ENCODE results near the gene MYO18A. TPM values are rescaled to one million over a fixed set of nuclear protein-coding genes. Genes with fewer than 3 reads are reported as not detected.

Gene MYO18A
- total RNA-seq, 4 donors from 2014 or later, result 104 to 359 (median 188) TPM

DNA sequence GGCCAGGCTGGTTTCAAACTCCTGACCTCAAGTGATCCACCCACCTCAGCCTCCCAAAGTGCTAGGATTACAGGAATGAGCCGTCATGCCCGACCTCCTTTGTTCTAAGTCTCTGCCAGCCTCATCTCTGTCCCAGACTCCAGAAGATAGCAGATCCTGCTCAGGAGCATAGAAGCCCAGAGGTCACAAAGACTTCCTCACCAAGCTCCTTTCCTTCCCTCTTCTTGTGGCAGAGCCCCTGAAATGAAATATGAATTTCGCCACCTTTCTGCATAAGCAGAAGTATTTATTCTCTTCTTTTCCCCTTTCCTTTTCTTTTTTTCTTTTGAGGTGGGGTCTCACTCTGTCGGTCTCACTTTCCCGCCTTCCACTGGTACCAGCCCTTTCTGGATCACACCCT lies 148.7 kb downstream of the MYO18A start:
- H3K27me3 ChIP-seq, result peaks cover 0 to 5% of the 10 kb centered on the region in 2 donors
- TF ChIP-seq, protein P1, sequence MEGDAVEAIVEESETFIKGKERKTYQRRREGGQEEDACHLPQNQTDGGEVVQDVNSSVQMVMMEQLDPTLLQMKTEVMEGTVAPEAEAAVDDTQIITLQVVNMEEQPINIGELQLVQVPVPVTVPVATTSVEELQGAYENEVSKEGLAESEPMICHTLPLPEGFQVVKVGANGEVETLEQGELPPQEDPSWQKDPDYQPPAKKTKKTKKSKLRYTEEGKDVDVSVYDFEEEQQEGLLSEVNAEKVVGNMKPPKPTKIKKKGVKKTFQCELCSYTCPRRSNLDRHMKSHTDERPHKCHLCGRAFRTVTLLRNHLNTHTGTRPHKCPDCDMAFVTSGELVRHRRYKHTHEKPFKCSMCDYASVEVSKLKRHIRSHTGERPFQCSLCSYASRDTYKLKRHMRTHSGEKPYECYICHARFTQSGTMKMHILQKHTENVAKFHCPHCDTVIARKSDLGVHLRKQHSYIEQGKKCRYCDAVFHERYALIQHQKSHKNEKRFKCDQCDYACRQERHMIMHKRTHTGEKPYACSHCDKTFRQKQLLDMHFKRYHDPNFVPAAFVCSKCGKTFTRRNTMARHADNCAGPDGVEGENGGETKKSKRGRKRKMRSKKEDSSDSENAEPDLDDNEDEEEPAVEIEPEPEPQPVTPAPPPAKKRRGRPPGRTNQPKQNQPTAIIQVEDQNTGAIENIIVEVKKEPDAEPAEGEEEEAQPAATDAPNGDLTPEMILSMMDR (IDR thresholded peaks at IDR 0.05), result no peak
- TF ChIP-seq POLR2A (IDR thresholded peaks at IDR 0.05), result no peak
- H3K4me1 ChIP-seq, result no peaks in the 10 kb centered on the region
- no peaks in the 10 kb centered on the region for H3K36me3 ChIP-seq
- DNase-seq, result no peak
- no peak overlapping the region for H3K27ac ChIP-seq
- H3K4me3 ChIP-seq, result no peak overlapping the region
- peaks cover 0 to 7% (median 0%) of the 10 kb centered on the region in 4 donors for H3K9me3 ChIP-seq

DNA sequence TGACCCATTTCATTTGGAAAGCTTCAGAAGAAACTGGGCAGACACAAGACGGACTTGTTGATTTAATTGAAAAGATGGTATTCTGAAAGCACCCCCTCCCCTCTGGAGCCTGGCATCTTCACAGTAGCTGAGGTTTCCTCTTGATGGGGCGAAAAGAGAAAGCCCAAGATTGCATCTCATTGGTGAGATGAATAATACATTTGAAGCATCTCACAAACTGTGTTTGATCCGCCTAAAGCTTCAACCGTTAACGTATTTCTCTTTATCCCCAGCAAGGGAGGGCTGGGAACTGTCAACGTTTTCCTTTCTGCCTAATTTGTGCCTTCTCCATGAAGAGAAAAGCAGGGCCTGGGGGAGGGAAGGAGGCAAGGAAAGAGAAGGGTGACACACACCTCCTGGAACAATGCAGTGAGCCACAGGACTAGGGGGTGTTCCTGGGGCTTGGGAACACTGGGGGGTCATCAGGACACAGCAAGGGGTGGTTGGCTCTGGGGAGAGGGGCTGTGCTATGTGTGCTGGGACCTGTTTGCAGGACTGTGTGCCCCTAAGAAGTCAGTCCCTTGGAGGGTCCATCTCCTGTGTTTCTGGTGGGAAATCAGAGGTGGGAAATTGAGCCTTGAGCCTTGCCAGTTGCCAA lies 155.8 kb downstream of the MYO18A start:
- no peak for DNase-seq
- no peak overlapping the region for H3K4me3 ChIP-seq
- no peak overlapping the region for H3K27ac ChIP-seq
- H3K4me1 ChIP-seq, result peaks cover 0 to 8% (median 4%) of the 10 kb centered on the region in 4 donors
- H3K9me3 ChIP-seq, result no peaks in the 10 kb centered on the region
- H3K27me3 ChIP-seq, result no peaks in the 10 kb centered on the region
- no peaks in the 10 kb centered on the region for H3K36me3 ChIP-seq
- TF ChIP-seq, protein P1 (IDR thresholded peaks at IDR 0.05), result no peak
- no peak for TF ChIP-seq POLR2A (IDR thresholded peaks at IDR 0.05)

DNA sequence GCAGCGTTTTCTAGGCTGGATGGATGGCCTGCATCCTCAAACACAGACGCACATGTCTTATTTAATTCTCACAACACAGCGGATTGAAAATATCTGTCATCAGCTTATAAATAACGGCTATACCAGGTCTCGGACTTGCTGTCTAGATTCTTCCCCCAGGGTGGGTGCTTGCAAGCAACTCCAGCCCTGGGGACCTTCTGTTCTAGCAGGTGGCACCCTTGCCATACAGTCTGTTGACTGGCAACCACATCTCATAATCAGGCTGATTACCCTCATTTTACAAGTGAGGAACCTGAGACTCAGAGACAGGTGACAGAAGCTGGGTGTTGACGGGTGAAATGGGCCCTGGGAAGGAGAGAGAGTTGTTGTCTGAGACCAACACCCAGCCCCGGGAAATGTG lies 158.1 kb downstream of the MYO18A start:
- H3K4me1 ChIP-seq, result peaks cover 0 to 8% (median 4%) of the 10 kb centered on the region in 4 donors
- TF ChIP-seq, protein P1 (IDR thresholded peaks at IDR 0.05), result no peak
- TF ChIP-seq POLR2A (IDR thresholded peaks at IDR 0.05), result no peak
- H3K27ac ChIP-seq, result no peak overlapping the region
- no peaks in the 10 kb centered on the region for H3K27me3 ChIP-seq
- no peaks in the 10 kb centered on the region for H3K9me3 ChIP-seq
- DNase-seq, result no peak
- no peaks in the 10 kb centered on the region for H3K36me3 ChIP-seq
- H3K4me3 ChIP-seq, result no peak overlapping the region

DNA sequence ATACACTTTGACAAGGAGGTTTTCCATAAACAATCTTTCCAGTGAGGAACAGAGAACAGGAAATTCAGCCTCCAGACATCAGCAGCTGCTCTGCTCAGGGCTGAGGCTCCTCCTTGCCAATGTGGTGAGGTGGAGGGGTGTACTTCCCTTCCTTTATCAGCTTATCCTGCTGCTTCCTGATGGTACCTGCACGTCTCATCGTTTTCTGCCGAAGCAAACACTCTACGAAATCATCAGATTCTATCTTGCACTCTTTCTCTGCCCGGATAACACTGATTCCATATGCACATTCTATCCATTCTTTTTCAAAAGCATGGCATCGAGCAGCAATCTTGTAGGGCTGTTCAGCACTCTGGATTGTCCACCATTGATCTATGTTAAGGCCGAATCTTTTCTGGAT lies 159.0 kb downstream of the MYO18A start:
- Histone ChIP-seq H3K9me3 (no peaks in the 10 kb centered on the region), H3K36me3 (no peaks in the 10 kb centered on the region), H3K4me3 (no peak overlapping the region), H3K27ac (no peak overlapping the region), H3K27me3 (no peaks in the 10 kb centered on the region), H3K4me1 (peaks cover 0 to 8% (median 4%) of the 10 kb centered on the region in 4 donors)
- TF ChIP-seq, protein P1 (IDR thresholded peaks at IDR 0.05), result no peak
- TF ChIP-seq POLR2A (IDR thresholded peaks at IDR 0.05), result no peak
- no peak for DNase-seq

Other genes starting within 250 kb of the MYO18A start
- 100 to 1,000 TPM in 1 of 4 donors, 10 to 100 TPM in 3; 54.8 to 114 (median 72.9) TPM for gene PHF12, start 228.9 kb downstream of the MYO18A start, total RNA-seq
- gene SEZ6, start 174.4 kb downstream of the MYO18A start, total RNA-seq, result 1 to 10 TPM in 1 of 4 donors, under 1 TPM in 1, not detected in 2; 0.66 to 1.1 TPM
- 1 to 10 TPM in 3 of 4 donors, not detected in 1; 3.2 to 5.2 (median 4.8) TPM for gene PIPOX, start 137.3 kb downstream of the MYO18A start, total RNA-seq
- gene CRYBA1, start 66.5 kb upstream of the MYO18A start, total RNA-seq, result not detected
- 10 to 100 TPM; 22.5 to 41.3 (median 32.5) TPM for gene NUFIP2, start 113.8 kb upstream of the MYO18A start, total RNA-seq
- 100 to 1,000 TPM in 1 of 4 donors, 10 to 100 TPM in 3; 28.7 to 104 (median 42.8) TPM for gene TAOK1, start 210.0 kb upstream of the MYO18A start, total RNA-seq